ENCODE data around the gene TXNIP.

Gene TXNIP

GRCh38 chr1:145985502-145986439 lies 10.6 kb downstream of the TXNIP start:
- DNase-seq, result peak; percentile 97

- no peak for DNase-seq
Measured at GRCh38 chr1:145985129-145985501, 11.3 kb downstream of the TXNIP start.

- no peak for DNase-seq
Measured at GRCh38 chr1:145983960-145984830, 12.2 kb downstream of the TXNIP start.

- DNase-seq, result peak; percentile 87
Measured at GRCh38 chr1:145983206-145983675, 13.1 kb downstream of the TXNIP start.

- DNase-seq, result no peak
Measured at GRCh38 chr1:145982010-145982723, 14.2 kb downstream of the TXNIP start.

GRCh38 chr1:145980457-145980994 lies 15.9 kb downstream of the TXNIP start:
- no peak for DNase-seq

- DNase-seq, result no peak
Measured at GRCh38 chr1:145979746-145980456, 16.5 kb downstream of the TXNIP start.

- peak; percentile 91 for DNase-seq
Measured at GRCh38 chr1:145978854-145979745, 17.3 kb downstream of the TXNIP start.

- no peak for DNase-seq
Measured at GRCh38 chr1:145978471-145978853, 17.9 kb downstream of the TXNIP start.

GRCh38 chr1:145977486-145978470 lies 18.6 kb downstream of the TXNIP start:
- DNase-seq, result peak; percentile 87

- no peak for DNase-seq
Measured at GRCh38 chr1:145977016-145977415, 19.4 kb downstream of the TXNIP start.

GRCh38 chr1:145975216-145975615 lies 21.2 kb downstream of the TXNIP start:
- DNase-seq, result no peak

- no peak for DNase-seq
Measured at GRCh38 chr1:145974721-145975120, 21.7 kb downstream of the TXNIP start.

GRCh38 chr1:145972580-145972979 lies 23.8 kb downstream of the TXNIP start:
- DNase-seq, result no peak

- DNase-seq, result no peak
Measured at GRCh38 chr1:145967288-145967687, 29.1 kb downstream of the TXNIP start.

GRCh38 chr1:145965119-145965744 lies 31.1 kb downstream of the TXNIP start:
- DNase-seq, result no peak

- peak; percentile 84 for DNase-seq
Measured at GRCh38 chr1:145964328-145965118, 31.9 kb downstream of the TXNIP start, which contains the start of the genes ANKRD34A and POLR3GL. Gene ANKRD34A (minus strand): TSS chr1:145964575. CDS start chr1:145961759, 2,816 bp downstream. Gene POLR3GL (plus strand): TSS chr1:145964690. CDS start chr1:145974866, 10,176 bp downstream.
